HG03095 (cell line): ENCODE results near the gene HADHB.
"Not testable (repeated sequence)": the region's sequence is repeated elsewhere in the genome, so short reads cannot be mapped to it uniquely, and the experiment has no call there.

Experiments used
- ATAC-seq: cut with Tn5 transposase; IDR thresholded peaks from one replicate; pipeline ENCODE4 v1.9.1; 2021; ENCODE audit warnings: moderate library complexity; ENCODE audit not compliant: unreplicated experiment

Gene HADHB

DNA sequence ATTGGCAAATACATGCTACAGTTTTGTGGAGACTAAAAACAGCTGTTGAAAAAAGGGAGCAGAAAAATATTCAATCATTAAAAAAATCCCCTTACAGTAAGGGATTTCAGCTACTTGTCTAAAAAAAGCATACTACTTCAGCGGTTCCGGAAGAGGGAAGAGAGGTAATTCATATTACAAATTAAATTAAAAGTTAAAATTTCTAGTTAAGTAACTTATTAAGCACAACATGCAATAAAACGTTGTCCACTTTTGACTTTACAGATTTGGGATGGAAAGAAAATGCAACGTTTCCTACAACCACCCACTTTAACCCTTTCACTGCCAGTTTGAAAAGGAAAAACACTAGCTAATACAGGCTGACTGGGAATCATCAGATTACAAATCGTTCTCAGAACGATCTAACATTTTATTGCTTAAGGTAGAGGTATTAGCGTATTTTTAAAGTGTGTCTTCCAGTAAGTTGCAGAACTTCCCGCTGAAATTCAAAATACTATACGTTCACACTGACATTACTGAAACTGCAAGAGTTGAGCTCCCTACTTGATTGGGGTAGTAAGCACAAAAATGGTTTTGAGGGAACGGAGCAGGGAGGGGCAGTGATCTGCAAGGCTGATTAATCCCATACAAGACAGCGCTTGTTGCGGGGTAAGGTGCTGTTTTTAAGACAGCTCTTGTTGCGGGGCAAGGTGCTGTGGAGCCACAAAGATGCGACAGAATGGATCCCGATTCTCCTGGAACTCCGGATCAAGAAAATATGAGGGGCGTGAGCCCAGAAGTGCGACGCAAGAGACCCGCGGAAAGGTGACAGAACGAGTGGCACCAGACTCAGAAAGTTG, 1.1 kb upstream of the HADHB start:
- no peak for ATAC-seq

DNA sequence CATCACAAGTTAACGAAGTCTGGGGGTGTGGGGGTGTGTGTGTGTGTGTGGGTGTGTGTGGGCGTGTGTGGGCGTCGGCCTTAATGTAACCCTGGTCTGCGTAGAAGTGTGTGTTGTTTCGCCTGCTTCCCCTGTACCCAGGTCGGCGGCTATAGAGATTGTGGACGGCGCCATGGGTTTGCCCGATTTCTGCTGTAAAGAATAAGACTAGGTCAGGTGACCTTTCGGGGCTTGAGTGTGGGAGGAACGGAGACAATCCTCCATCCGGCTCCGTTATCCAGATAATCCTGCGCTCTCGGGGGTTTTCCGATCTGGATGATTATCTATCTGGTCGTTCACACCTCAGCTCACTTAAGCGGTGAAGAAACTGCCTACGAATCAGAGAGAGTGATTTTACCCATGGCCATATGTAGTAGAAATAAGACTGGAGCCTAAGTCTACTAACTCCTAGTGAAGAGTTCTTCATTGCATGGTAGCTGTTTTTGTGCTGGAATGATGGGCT, 543 bp downstream of the HADHB start:
- peak; percentile 14 for ATAC-seq

DNA sequence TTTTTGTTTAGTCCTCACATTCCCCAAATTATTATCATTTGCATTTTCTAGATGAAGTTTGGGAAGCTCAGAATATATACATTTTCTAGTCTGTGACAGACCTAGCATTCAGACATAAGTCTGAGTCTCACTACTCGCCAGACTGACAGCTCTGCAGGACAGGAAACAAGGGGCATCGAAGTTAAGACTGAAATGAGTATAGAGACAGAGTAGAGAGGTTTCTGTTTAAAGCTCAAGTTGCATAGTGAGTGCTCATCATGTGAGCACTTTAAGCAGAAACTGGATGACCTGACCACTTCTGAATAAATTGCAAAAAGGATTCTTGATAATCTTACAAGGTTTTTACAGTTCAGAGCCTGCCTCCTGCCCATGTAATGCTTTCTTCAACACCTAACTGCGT, 1.1 kb downstream of the HADHB start:
- peak; percentile 47 for ATAC-seq

DNA sequence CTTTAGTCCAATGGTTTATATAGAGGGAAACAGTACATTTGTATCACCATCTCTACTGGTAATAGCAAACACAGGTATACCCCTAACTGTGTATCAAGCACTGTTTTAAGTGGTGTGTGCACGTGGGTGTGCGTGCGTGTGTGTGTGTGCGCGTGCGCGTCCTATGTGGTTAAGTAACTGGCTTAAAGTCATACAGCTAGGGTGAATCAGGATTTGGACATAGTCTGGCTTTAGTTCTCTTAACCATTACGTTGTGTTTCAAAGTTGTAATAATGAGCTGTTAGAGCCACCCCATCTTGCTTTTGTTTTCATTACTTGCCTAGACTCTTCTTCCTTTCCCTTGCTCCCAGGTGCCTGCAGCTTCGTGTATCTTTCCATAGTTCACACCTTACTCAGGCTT, 2.1 kb downstream of the HADHB start:
- ATAC-seq: no peak

DNA sequence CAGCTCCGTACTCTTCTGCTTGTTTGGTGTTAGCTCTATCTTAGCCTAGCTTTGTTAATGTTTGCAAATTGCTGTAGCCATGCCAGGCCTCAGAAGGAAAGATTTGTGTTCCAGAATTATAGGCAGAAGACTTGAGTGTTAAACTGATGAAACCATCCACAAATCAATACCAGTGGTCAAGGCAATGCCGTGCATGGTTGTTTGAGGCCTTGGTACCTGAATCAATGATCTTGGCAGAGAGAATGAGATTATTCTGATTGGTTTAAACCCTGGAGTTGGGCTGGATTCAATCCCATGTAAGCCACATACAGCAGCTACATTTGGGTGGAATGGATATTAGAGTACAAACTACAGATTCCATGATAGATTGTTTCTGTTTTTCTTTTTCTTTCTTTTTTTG, 4.9 kb downstream of the HADHB start:
- ATAC-seq: no peak

DNA sequence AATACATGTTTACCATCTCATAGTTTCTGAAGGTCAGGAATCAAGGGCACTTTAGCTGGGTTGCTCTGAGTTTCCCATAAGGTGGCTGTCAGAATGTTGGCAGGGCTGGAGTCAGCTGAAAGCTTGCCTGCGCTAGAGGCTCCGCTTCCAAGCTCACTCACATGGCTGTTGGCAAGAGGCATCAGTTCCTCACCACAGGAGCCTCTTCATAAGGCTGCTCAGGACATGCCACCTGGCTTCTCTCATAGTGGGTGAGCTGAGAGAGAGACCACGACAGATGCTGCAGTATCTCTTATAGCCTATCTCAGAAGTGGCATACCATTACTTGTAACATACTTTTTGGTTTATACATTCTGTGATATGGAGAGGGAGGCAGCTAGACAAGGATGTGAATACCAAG, 7.2 kb downstream of the HADHB start:
- ATAC-seq: no peak

DNA sequence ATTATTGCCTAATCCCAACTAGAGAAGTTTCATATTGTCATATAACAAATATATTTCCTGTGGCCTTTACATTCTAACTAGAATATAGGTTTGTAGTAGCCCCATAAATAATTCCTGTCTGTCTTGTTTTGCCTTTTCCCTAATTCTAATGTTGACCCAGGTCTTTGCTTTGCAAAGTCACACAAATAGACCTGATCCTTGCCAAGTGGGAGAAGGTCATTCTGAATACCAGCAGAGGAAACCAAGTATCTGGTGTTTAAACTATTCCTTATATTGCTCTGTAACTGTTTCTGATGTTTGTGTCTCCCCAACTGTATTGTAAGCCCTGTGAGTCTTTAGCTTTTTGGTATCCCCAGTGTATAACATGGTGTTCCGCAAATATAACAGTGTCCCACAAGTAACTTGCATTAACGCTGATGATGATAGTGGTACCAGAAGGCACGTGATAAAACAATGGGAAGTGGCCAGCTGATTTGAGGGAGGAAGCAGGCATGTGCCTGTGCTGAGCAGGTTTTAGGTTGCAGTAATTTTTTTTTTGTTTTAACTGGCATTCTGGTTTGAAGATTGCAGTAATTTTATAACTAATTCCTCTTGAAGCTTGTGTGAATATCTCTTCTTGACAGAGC, 11.1 kb downstream of the HADHB start:
- no peak for ATAC-seq

DNA sequence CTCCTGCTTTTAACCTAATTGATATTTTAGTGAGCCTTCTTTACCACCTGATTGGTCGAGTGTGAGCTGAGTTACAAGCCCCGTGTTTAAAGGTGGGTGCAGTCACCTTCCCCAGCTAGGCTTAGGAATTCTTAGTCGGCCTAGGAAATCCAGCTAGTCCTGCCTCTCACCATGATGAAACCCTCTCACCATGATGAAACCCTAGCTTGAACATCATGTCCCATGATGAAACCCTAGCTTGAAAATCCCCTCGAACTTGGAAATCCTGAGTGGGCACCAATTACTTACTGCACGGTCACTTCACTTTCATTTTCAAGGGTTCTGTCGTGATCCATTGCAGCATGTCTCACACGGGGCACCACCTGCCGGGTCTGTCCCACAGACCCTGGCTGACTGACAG, 14.1 kb downstream of the HADHB start:
- ATAC-seq: not testable (repeated sequence)

DNA sequence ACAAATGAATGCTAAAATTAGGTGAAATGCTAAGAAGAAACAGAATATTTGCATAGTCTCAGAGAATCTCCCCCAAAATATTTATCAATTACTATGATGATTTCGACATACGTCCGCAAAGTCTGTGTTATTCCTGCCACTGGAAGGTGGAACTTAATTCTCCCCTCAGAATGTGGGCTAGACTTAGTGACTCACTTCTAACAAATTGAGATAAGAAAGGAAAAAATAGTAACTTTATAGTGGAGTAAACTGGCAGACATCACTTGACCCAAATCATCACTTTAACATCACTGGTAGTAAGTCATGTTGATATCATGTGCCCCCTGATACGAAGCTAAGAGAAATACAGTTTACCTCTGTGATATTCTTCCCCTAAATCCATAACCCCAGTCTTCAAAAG, 23.5 kb downstream of the HADHB start:
- no peak for ATAC-seq

DNA sequence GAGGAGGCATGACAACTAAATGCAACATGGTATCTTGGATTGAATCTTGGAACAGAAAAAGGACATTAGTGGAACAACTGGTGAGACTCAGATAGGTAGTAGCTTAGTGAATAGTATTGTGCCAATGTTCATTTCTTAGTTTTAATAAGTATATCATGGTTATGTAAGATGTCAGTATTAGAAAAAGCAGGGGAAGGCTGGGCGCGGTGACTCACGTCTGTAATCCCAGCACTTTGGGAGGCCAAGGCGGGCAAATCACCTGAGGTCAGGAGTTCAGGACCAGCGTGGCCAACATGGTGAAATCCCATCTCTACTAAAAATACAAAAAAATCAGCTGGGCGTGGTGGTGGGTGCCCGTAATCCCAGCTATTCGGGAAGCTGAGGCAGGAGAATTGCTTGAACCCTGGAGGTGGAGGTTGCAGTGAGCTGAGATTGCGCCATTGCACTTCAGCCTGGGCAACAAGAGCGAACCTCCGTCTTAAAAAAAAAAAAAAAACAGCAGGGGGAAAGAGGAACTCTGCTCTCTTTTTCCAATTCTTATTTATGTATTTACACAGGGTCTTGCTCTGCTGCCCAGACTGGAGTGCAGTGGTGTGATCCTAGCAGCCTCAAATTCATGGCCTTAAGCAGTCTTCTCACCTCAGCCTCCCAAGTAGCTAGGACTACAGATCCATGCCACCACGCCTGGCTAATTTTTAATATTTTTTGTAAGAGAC, 24.1 kb downstream of the HADHB start:
- ATAC-seq: not testable (repeated sequence)

DNA sequence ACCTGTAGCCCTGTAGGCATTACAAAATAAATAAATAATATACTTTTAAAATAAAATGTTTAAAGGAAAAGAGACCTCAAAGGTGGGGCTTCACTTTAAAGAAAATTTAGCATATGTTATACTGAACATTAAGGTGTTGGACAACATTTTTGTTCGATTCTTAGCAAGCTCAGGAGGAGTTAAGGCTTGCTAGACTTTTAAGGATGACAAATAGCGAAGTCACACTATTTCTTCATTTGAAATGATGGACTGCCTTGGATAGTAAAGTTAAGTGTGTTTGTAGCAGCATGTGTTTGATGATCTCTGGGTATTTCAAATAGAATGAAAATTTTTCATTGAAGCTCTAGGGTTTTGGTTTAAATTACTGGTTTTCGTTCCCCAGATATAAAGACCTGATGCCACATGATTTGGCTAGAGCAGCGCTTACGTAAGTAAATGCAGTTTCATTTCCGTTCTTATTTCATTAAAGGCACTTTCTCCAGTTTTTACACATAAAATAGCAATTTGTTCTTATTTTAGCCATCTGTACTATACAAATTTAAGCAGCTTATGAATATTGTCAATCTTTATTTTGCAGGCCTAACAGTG, 24.9 kb downstream of the HADHB start:
- no peak for ATAC-seq

DNA sequence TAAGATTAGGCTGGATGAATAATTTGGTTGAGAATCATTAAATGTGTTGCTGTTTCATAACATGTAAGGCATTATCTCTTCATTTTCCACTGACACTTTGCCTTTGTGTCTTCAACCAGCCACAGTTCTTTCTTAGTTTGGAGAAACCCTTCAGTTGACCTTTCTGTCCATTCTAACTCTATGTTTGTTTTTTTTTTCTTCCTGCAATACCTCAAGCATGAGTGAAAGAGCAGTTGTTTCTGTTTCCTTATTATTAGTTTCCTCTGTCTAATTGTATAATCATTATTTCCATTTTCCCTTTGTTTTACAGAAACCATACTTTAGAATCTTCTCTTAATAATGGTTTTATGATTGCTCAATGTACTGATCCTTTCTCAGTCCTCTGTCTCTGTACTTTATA, 25.6 kb downstream of the HADHB start:
- no peak for ATAC-seq

DNA sequence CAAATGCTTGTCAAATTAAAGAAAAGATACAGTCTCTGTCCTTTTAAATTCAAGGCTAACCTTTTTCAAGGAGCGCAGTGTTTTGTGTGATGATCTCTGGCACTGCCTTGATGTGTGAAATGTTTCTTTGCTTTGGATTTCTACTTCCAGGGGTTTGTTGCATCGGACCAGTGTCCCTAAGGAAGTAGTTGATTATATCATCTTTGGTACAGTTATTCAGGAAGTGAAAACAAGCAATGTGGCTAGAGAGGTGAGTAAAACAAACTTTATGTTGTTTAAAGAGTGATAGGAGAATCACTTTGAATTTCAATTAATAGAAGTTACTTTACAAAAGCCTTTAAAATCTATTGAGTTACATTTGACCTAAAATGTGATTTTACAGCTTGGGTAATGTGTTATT, 28.8 kb downstream of the HADHB start:
- ATAC-seq: no peak

DNA sequence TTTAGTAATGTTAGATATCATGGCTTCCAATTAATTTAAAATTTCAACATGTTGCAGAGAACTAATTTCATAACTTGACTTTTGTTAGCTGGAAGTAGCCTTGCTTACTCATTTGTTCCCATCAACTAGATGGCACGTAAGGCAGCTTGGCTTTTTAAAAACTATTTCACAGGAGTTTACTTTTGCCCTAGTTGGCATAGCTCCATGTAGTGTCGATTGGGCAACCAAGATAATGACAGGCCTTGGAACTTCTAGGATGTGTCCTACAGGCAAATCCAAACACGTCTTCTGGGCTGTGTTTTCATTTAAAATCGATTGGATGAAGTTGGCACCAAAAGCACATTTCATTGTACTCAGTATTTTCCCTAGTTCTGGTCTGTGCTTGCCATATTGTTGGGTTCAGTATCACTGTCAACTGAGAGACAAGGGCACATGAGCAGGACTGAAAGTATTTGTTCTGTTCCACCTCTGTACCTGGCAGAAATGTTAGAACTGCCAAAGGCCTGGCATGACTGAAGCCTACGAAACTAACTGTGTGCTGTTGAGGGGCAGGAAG, 29.4 kb downstream of the HADHB start:
- ATAC-seq: no peak

DNA sequence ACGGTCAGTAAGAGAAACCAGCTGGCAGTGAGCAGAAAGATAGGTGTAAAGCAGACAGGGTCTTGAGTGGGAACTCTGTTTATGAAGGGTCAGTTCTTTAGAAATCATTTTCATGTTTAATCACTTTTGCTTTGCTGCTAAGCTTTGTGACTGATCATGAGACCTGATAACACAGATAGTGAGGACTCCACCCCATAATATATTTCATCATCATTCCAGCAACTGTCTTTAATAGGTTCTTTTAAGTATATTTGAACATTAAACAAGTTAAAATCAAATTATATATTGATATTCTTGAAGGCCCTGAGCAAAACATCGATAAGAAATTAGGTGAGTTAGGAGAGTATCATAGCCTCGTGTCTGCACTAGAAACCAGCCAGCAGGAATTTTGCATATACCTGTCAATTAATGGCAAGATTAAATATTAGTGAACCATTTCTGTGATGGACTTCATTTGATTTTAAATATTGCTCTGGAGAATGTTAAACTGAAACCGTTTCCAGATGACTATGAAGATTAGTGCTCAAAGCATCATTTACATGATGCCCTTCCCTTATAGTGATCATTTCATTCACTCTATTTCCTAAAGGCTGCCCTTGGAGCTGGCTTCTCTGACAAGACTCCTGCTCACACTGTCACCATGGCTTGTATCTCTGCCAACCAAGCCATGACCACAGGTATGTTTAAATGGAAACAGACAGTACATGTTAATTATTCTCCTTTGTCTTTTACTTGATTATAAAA, 31.9 kb downstream of the HADHB start:
- ATAC-seq: no peak

DNA sequence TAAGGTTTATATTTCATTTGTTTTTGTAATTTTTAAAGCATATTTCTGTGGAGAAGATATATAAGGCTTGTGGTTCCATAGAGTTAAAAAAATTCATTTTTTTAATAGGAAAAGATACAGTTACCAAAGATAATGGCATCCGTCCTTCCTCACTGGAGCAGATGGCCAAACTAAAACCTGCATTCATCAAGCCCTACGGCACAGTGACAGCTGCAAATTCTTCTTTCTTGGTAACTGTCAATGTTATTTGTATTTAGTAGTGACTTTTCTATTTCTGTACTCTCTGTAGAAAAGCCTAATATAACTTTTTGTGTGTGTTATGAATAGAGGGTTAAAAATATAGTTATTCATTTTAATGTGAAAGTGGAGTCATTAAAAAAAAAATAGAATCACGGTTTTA, 35.1 kb downstream of the HADHB start:
- ATAC-seq: no peak

DNA sequence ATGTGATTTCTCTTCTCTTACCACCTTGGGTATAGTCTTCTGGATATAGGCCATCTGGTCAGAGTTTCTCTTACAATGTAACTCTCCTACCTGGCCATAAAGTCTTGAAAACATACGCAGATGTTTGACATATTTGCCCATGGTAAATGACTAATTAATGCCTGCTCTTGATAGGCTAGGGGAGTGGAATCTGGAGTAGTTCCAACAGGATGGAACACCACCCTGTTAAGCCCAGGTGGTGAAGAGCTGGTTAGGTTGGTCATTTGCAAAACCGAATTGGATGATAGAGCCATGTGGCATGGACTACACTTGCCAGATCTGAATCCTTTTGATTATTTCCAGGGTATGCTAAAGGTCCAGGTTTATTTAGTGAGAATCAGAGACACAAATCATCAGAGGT, 36.5 kb downstream of the HADHB start:
- no peak for ATAC-seq

DNA sequence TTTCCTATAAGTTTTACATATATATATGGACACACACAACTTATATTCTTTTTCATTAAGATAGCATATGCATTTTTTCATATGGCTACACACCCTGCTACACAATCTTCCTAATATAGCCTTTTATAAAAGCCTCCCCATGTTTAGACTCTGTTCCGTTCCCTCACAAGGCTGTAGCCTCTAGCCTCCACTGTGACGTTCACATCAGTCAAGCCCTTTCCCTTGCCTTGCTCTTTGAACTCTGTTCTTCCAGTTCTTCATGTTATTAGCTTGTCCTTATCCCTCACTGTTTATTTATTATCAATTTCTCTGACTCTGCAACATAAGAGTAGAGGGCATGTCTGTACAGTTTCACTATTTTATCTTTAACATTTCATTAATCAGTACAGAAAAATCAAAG, 38.9 kb downstream of the HADHB start:
- no peak for ATAC-seq

DNA sequence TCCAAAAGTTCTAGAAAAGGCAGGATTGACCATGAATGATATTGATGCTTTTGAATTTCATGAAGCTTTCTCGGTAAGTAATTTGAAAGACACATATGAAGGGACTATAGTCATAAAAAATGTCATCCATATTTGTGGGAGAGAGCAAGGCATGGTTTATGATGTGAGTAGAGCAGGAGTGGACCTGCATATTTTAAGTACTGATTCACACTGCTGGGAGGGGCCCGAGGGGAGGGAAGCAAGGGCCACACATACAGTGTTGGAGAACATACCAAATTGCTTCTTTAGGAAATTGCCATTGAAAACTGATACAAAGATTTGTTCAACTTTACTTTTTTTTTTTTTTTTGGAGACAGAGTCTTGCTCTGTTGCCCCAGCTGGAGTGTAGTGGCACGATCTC, 39.4 kb downstream of the HADHB start:
- no peak for ATAC-seq

DNA sequence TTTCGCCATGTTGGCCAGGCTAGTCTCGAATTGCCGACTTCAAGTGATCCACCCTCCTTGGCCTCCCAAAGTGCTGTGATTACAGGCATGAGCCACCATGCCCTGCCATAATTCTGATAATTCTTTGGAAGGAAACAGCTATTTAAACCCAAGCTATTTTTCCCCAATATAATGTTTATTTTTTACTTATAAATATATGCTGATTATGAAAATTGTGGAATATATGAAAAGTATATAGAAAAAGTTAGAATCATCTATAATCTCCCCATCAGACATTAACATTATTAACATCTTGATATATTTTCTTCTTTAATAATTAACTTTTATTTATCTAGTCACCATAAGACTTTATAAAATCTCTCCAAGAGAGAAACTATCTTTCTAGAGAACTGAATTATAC, 41.2 kb downstream of the HADHB start:
- no peak for ATAC-seq

DNA sequence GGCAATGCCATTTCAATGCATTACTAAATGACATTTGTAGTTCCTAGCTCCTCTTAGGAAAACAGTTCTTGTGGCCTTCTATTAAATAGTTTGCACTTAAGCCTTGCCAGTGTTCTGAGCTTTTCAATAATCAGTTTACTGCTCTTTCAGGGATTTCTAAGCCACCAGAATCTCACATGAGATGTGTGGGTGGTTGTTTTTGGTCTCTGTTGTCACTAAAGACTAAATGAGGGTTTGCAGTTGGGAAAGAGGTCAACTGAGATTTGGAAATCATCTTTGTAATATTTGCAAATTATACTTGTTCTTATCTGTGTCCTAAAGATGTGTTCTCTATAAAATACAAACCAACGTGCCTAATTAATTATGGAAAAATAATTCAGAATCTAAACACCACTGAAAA, 45.3 kb downstream of the HADHB start:
- ATAC-seq: no peak
